AG09309 (cell line): Measurements from ENCODE around the gene RPS4Y2.

Experiments
- DNase-seq: peaks from one replicate; pipeline ENCODE4 v3.0.0-alpha.2; 2010; ENCODE audit warnings: low read depth
- H3K4me3 ChIP-seq: 2 replicates; pipeline ENCODE4 v1.5.1; 2011; ENCODE audit warnings: mild to moderate bottlenecking, low read depth, low read length, moderate library complexity; ENCODE audit not compliant: control insufficient read depth
- TF ChIP-seq, protein P1 (sequence below): IDR thresholded peaks from 2 replicates; pipeline ENCODE4 v1.5.1; 2011; ENCODE audit warnings: mild to moderate bottlenecking, low read depth, low read length, inconsistent platforms; ENCODE audit not compliant: insufficient read depth, control insufficient read depth; ENCODE audit errors: missing control alignments

Gene RPS4Y2

DNA sequence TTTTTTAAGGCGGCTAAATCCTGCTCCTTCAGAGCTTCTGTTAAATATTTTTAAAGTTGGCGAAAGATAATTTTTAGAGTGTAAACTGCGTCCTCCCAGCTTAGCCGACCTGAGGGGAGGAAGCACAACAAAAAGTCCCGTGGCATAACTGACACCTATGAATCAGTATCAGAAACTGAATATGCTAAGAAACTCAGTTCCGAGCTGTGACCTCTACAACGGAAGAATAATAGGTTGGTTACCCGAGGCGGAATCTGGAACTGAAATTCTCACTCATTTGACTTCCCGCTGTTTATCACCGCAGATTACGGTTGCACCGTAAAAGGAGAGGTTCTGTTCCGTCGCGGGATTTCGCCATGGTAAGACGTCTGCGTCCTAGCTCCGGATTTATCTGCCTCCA lies at the start of gene RPS4Y2:
RPS4Y2 (plus strand) TSS at position 301 of the 400 bp plus-strand sequence; CDS start at position 357, 56 bp downstream.
- TF ChIP-seq, protein P1, sequence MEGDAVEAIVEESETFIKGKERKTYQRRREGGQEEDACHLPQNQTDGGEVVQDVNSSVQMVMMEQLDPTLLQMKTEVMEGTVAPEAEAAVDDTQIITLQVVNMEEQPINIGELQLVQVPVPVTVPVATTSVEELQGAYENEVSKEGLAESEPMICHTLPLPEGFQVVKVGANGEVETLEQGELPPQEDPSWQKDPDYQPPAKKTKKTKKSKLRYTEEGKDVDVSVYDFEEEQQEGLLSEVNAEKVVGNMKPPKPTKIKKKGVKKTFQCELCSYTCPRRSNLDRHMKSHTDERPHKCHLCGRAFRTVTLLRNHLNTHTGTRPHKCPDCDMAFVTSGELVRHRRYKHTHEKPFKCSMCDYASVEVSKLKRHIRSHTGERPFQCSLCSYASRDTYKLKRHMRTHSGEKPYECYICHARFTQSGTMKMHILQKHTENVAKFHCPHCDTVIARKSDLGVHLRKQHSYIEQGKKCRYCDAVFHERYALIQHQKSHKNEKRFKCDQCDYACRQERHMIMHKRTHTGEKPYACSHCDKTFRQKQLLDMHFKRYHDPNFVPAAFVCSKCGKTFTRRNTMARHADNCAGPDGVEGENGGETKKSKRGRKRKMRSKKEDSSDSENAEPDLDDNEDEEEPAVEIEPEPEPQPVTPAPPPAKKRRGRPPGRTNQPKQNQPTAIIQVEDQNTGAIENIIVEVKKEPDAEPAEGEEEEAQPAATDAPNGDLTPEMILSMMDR = no peak
- H3K4me3 ChIP-seq = no peak within 1 kb of the TSS
- DNase-seq = no peak

DNA sequence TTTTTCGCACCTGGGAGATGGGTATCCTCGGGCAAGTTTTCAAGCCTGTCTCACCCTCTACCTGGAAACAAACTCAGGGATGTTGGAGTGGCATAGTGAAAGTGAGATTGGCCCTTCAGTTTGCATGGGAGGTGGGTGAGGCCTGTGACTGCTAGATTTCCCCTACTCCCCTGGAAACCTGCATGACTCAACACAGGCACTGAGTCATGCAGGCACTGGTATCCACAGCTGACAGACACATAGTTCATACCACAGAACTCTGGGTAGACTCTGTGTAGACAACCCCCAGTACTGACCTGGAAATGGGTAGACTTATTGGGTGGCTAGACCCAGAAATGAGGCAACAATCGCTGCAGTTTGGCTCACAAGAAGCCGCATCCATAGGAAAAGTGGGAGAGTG lies 41.5 kb upstream of the RPS4Y2 start:
- H3K4me3 ChIP-seq = no peak overlapping the region
- no peak for DNase-seq

DNA sequence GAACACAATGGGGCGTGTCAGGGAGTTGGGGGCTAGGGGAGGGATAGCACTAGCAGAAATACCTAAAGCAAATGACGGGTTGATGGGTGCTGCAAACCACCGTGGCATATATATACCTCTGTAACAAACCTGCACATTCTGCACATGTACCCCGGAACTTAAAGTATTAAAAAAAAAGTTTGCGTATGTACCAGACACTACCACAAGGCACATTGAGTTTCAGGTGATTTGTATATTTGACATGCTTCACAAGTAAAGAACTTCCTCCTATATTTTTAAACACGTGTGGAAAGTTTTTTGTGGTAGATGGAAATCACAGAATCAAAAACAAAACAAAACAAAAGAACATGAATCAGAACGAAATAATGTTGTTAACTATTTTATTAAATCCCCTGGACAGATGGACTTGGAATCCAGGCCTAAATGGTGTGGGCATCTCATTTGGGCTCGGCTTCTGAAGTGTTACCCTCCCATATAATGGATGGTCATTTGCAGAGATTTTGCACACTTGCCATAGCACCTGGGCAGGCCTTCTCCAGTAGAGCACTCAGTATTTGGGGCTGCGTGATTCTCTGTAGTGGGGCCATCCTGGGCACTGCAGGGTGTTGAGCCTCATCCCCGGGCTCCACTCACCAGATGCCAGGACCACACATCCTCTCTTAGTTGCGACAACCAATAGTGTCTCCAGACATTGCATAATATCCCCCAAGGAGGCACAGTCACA lies 29.6 kb upstream of the RPS4Y2 start:
- TF ChIP-seq, protein P1 = no peak
- H3K4me3 ChIP-seq = no peak overlapping the region
- no peak for DNase-seq

More for the DNA sequence above, 41.5 kb upstream of the RPS4Y2 start:
- TF ChIP-seq, protein P1 = no peak

GRCh38 chrY:20735200-20735599 lies 20.7 kb upstream of the RPS4Y2 start:
- no peak for DNase-seq
- H3K4me3 ChIP-seq = no peak overlapping the region
- TF ChIP-seq, protein P1 = no peak

DNA sequence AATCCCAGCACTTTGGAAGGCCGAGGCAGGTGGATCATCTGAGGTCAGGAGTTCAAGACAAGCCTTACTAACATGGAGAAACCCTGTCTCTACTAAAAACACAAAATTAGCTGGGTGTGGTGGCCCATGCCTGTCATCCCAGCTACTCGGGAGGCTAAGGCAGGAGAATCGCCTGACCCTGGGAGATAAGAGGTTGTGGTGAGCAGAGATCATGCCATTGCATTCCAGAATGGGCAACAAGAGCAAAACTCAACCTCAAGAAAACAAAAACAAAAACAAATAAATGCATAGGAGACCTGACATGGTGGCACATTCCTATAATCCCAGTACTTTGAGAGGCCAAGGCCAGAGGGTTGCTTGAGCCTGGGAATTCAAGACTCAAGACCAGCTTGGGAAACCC lies 16.1 kb upstream of the RPS4Y2 start:
- TF ChIP-seq, protein P1 = no peak
- no peak overlapping the region for H3K4me3 ChIP-seq
- DNase-seq = no peak

DNA sequence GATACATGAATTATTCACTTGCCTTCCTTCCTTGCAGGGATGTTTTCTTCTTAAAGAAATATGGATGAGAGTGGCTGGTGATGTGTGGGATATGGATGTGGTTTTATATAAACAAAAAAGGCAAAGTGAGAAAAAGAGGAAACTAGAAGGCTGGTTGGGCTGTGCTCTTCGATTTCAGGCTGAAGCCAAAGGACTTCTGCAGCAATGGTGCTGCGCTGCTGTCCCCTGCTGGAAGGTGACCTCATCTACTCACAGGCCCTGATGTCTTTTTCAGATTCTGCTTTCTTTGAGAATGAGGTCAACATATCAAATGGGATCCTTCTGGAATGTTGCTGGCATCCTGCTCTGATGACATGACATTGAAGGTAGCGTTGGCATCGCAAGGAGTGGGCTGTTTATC lies 15.3 kb upstream of the RPS4Y2 start:
- DNase-seq = no peak
- H3K4me3 ChIP-seq = no peak overlapping the region
- TF ChIP-seq, protein P1 = no peak
